Measurements from ENCODE around the gene FAM89A.
"Not testable (repeated sequence)": the region's sequence is repeated elsewhere in the genome, so short reads cannot be mapped to it uniquely, and the experiment has no call there.

FAM89A gene

DNA sequence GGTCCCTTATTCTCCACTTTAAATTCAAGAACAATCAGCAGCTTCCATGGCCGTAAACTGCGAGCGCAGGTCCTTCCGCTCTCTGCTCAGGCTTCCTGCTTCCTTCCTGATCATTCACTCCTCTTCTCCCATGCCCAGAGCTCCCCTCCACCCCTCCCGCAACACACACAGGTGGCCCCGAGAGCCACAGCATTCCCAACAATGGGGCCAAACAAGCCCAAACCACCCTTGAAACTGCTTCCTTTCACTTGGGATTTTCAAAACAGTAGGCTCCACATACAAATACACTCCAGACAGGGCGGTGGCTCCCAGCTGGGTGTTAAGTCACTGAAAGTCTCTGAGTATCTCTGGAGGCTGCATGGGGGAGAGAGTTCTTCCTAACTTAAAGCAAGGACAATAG is 11.4 kb downstream of the FAM89A start:
- Histone ChIP-seq H3K9me3 (ENCODE audit: control insufficient read depth, low read length) (no peaks in the 10 kb centered on the region), H3K4me3 (ENCODE audit: low read depth, low read length) (no peak overlapping the region), H3K4me2 (ENCODE audit: low read length) (no peak overlapping the region), H2AFZ (no peak overlapping the region), H3K36me3 (ENCODE audit: control insufficient read depth, insufficient read depth, low read length) (no peaks in the 10 kb centered on the region), H3K27me3 (ENCODE audit: control insufficient read depth, insufficient read depth, low read length) (no peaks in the 10 kb centered on the region), H3K9ac (no peak overlapping the region), H3K4me1 (no peaks in the 10 kb centered on the region), H3K27ac (no peak overlapping the region), H3K79me2 (no peaks in the 10 kb centered on the region)
- TF ChIP-seq, protein P1, sequence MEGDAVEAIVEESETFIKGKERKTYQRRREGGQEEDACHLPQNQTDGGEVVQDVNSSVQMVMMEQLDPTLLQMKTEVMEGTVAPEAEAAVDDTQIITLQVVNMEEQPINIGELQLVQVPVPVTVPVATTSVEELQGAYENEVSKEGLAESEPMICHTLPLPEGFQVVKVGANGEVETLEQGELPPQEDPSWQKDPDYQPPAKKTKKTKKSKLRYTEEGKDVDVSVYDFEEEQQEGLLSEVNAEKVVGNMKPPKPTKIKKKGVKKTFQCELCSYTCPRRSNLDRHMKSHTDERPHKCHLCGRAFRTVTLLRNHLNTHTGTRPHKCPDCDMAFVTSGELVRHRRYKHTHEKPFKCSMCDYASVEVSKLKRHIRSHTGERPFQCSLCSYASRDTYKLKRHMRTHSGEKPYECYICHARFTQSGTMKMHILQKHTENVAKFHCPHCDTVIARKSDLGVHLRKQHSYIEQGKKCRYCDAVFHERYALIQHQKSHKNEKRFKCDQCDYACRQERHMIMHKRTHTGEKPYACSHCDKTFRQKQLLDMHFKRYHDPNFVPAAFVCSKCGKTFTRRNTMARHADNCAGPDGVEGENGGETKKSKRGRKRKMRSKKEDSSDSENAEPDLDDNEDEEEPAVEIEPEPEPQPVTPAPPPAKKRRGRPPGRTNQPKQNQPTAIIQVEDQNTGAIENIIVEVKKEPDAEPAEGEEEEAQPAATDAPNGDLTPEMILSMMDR (IDR thresholded peaks at IDR 0.05) = no peak

DNA sequence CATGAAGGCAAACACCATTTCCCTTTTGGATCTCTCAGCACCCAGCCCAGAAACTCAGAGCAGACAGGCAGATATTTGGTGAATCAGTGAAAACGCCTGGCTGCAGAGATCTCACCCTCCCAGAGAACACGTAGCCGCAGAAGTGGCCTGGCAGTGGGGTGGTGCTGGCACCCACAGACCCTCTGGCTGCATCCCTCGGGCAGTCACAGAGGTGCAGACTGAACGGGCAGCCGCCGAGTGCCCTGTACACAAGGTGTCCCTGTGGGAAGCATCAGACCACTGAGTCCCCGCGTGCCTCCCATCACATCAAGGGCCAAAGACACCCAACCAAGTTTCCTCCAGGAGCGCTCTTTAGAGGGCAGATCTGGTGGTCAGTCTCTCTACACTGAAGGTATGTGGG is 12.1 kb downstream of the FAM89A start:
- Histone ChIP-seq H3K27me3 (ENCODE audit: control insufficient read depth, insufficient read depth, low read length) (no peaks in the 10 kb centered on the region), H3K4me3 (ENCODE audit: low read depth, low read length) (no peak overlapping the region), H3K4me1 (no peaks in the 10 kb centered on the region), H2AFZ (no peak overlapping the region), H3K4me2 (ENCODE audit: low read length) (no peak overlapping the region), H3K79me2 (no peaks in the 10 kb centered on the region), H3K27ac (no peak overlapping the region), H3K9me3 (ENCODE audit: control insufficient read depth, low read length) (no peaks in the 10 kb centered on the region), H3K9ac (no peak overlapping the region), H3K36me3 (ENCODE audit: control insufficient read depth, insufficient read depth, low read length) (no peaks in the 10 kb centered on the region)
- TF ChIP-seq, protein P1 (IDR thresholded peaks at IDR 0.05) = no peak

DNA sequence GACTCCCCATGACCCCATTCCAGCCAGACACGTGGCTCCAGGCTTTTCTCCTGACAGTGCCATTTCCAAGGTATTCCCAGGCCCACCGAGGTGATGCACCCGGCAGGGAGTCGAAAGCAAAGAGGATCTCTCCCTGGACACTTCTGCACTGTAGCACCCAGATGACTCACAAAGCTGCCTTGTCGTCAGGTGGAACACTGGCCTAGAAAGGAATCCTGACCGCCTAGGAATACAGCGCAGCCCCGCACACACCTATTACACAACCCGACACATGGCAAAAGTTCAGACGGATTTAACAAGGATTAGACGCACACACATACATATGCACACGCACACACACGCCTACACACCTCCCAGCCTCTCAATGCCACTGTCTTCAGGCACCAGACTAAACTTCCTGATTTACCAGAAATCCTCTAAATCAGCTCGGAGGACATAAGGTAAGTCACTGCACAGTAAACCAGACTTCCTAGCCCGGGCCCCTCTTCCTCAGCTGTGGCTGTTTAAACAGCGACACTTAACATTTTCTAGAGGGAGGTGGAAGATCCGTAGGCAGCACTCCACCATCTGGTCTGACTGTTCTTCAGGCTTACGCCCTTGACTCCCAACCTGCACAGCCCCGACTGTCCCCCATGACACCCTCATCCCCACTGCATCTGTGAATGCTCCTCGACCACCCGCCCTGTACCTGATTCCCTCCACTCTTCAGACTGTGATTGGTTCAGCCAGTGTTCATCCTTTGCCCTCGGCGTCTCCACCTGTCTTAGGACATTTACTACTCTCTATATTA is 12.7 kb downstream of the FAM89A start:
- H3K9ac ChIP-seq = no peak overlapping the region
- no peak overlapping the region for H3K27ac ChIP-seq
- no peak overlapping the region for H3K4me2 ChIP-seq (ENCODE audit: low read length)
- no peaks in the 10 kb centered on the region for H3K36me3 ChIP-seq (ENCODE audit: control insufficient read depth, insufficient read depth, low read length)
- H3K4me3 ChIP-seq (ENCODE audit: low read depth, low read length) = no peak overlapping the region
- TF ChIP-seq, protein P1 (IDR thresholded peaks at IDR 0.05) = no peak
- H2AFZ ChIP-seq = no peak overlapping the region
- no peaks in the 10 kb centered on the region for H3K9me3 ChIP-seq (ENCODE audit: control insufficient read depth, low read length)
- H3K4me1 ChIP-seq = no peaks in the 10 kb centered on the region
- H3K79me2 ChIP-seq = no peaks in the 10 kb centered on the region
- H3K27me3 ChIP-seq (ENCODE audit: control insufficient read depth, insufficient read depth, low read length) = no peaks in the 10 kb centered on the region

DNA sequence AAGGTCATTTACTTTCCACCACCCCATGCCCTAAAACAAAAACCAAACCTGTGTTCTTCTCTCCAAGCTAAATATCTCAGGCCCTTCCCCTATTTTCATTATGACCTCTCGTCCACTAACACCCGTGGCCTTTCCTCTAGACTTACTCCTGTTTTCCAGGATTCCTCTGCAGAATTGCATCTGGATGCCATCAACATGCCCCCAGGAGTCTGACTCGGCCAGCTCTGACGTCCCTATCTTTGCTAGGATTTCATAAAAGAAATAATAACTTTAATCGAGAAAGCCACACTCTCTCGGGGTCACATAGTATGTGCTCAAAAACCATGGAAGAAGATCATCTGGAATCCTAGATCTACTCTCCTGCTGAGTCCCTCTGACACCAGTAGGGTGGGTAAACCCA is 13.5 kb downstream of the FAM89A start:
- Histone ChIP-seq H3K9ac (no peak overlapping the region), H2AFZ (no peak overlapping the region), H3K4me3 (ENCODE audit: low read depth, low read length) (no peak overlapping the region), H3K9me3 (ENCODE audit: control insufficient read depth, low read length) (no peaks in the 10 kb centered on the region), H3K4me2 (ENCODE audit: low read length) (no peak overlapping the region), H3K27me3 (ENCODE audit: control insufficient read depth, insufficient read depth, low read length) (no peaks in the 10 kb centered on the region), H3K27ac (no peak overlapping the region), H3K36me3 (ENCODE audit: control insufficient read depth, insufficient read depth, low read length) (no peaks in the 10 kb centered on the region), H3K4me1 (no peaks in the 10 kb centered on the region), H3K79me2 (no peaks in the 10 kb centered on the region)
- TF ChIP-seq, protein P1 (IDR thresholded peaks at IDR 0.05) = no peak

DNA sequence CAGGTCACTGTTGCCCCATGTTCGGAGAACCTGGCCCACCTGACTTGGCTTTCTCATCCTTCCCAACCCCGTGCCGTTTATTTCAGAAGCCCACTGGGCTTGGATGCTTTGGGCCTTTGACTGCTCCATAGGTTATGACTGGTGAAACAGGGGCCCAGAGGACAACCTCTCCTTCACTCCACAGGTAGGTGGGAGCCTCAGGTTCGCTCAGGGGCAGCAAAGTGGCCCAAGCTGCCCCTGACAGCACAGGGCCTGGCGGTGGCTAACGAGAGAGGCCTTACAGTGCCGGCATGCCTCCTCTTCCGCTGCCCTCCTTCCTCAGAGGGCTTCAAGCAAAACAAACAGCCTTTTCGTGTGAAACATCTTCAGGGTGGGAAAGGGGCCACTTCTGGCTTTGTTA is 16.9 kb downstream of the FAM89A start:
- Histone ChIP-seq H3K9ac (no peak overlapping the region), H3K4me2 (ENCODE audit: low read length) (no peak overlapping the region), H3K27me3 (ENCODE audit: control insufficient read depth, insufficient read depth, low read length) (no peaks in the 10 kb centered on the region), H3K9me3 (ENCODE audit: control insufficient read depth, low read length) (no peaks in the 10 kb centered on the region), H3K4me1 (no peaks in the 10 kb centered on the region), H3K27ac (no peak overlapping the region), H2AFZ (no peak overlapping the region), H3K79me2 (no peaks in the 10 kb centered on the region), H3K4me3 (ENCODE audit: low read depth, low read length) (no peak overlapping the region), H3K36me3 (ENCODE audit: control insufficient read depth, insufficient read depth, low read length) (no peaks in the 10 kb centered on the region)
- TF ChIP-seq, protein P1 (IDR thresholded peaks at IDR 0.05) = no peak

DNA sequence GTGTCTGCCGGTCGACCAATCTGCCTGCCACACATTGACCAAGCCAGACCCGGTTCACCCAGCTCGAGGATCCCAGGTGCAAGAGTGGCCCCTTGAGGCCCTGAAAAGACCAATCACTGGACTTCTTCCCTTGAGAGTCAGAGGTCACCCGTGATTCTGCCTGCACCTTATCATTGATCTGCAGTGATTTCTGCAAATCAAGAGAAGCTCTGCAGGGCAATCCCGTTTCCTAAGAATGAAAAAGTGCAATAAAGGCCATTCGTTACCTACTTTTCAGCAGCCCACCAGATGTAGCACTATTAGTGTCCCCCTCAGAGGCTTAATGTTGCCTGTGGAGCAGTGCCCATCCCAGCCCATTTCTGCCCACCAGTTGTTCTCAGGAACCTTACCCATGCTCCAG is 17.5 kb downstream of the FAM89A start:
- H3K4me3 ChIP-seq (ENCODE audit: low read depth, low read length); H3K9ac ChIP-seq; H2AFZ ChIP-seq; H3K9me3 ChIP-seq (ENCODE audit: control insufficient read depth, low read length); H3K27me3 ChIP-seq (ENCODE audit: control insufficient read depth, insufficient read depth, low read length); H3K27ac ChIP-seq; H3K79me2 ChIP-seq; H3K4me1 ChIP-seq; H3K36me3 ChIP-seq (ENCODE audit: control insufficient read depth, insufficient read depth, low read length); H3K4me2 ChIP-seq (ENCODE audit: low read length): not testable (repeated sequence)

All from parathyroid adenoma (tissue), 2 donors.